Peyer's patch (tissue), 4 donors: ENCODE results near the gene PPP2R5E. TPM values are rescaled to one million over a fixed set of nuclear protein-coding genes. Genes with fewer than 3 reads are reported as not detected.
"Not testable (repeated sequence)": the region's sequence is repeated elsewhere in the genome, so short reads cannot be mapped to it uniquely, and the experiment has no call there.

Experiments
- DNase-seq, 3 donors: peaks; one replicate each; pipeline ENCODE4 v3.0.0-alpha.2; 2017 to 2019
- H3K27ac ChIP-seq, 4 donors: fragments of 200-600 bp; sonication (generic); one replicate each; pipeline ENCODE4 v1.5.1; 2016 to 2019
- H3K27me3 ChIP-seq, 2 donors: fragments of 200-600 bp; sonication (generic); one replicate each; pipeline ENCODE4 v1.5.1; 2019
- H3K36me3 ChIP-seq, 3 donors: fragments of 200-600 bp; sonication (generic); one replicate each; pipeline ENCODE4 v1.5.1; 2016 to 2019
- H3K4me1 ChIP-seq, 4 donors: fragments of 200-600 bp; sonication (generic); one replicate each; pipeline ENCODE4 v1.5.1; 2016 to 2019
- H3K4me3 ChIP-seq, 4 donors: fragments of 200-600 bp; sonication (generic); 1 replicate in 3 of 4; 2 replicates in 1 of 4; pipeline ENCODE4 v1.5.1; 2016 to 2019; ENCODE audit warnings: mild to moderate bottlenecking in 1 of 4
- H3K9me3 ChIP-seq, 4 donors: fragments of 200-600 bp; sonication (generic); one replicate each; pipeline ENCODE4 v1.5.1; 2016 to 2019; ENCODE audit warnings: mild to moderate bottlenecking in 1 of 4
- CTCF ChIP-seq, 6 experiments: fragments of 450-650 bp in 4 of 6; fragments of 200-600 bp in 2 of 6; sonication (generic) in 1 of 6; IDR thresholded peaks; one replicate each; pipeline ENCODE4 v1.5.1; 2017 to 2019; ENCODE audit warnings: antibody characterized with exemption in 6 of 6, mild to moderate bottlenecking in 3 of 6, moderate library complexity in 1 of 6
- POLR2A ChIP-seq, 2 donors: fragments of 450-650 bp; IDR thresholded peaks; one replicate each; pipeline ENCODE4 v1.5.1; 2017; ENCODE audit warnings: antibody characterized with exemption in 2 of 2, mild to moderate bottlenecking in 2 of 2, moderate library complexity in 2 of 2
- total RNA-seq, 4 donors: library from RNA; depleted of rRNA; stranded (reverse); fragments of >200 nt; gene quantifications; one replicate each; pipeline ENCODE4 v1.1.0, GENCODE V29; 2016

The PPP2R5E gene
- total RNA-seq = 10 to 100 TPM; 14.9 to 19.3 (median 17.0) TPM

- H3K27me3 ChIP-seq = no peaks in the 10 kb centered on the region
- H3K36me3 ChIP-seq = peaks cover 0 to 15% (median 3%) of the 10 kb centered on the region in 3 donors
- peak within 1 kb of the TSS; percentile 80 to 96 (median 90) for H3K4me3 ChIP-seq
- DNase-seq = peak; percentile 98 to 99 (median 98)
- TF ChIP-seq POLR2A (IDR thresholded peaks at IDR 0.05) (peak; percentile 79 to 85), CTCF (IDR thresholded peaks at IDR 0.05) (no peak)
- H3K9me3 ChIP-seq = no peaks in the 10 kb centered on the region
- H3K4me1 ChIP-seq = peaks cover 0 to 17% (median 2%) of the 10 kb centered on the region in 4 donors
- H3K27ac ChIP-seq = peak within 1 kb of the TSS; percentile 86 to 92 (median 90)
Observed at GRCh38 chr14:63543000-63543825, at the start of gene PPP2R5E. TSS of gene PPP2R5E (minus strand) at chr14:63543377. CDS start at chr14:63539685, 3,692 bp downstream.

GRCh38 chr14:63583046-63583445, 39.9 kb upstream of the PPP2R5E start:
- H3K27ac ChIP-seq, H3K4me3 ChIP-seq, H3K36me3 ChIP-seq, H3K9me3 ChIP-seq, H3K4me1 ChIP-seq, H3K27me3 ChIP-seq, DNase-seq: not testable (repeated sequence)

- TF ChIP-seq POLR2A (IDR thresholded peaks at IDR 0.05) (no peak), CTCF (IDR thresholded peaks at IDR 0.05) (no peak)
- no peaks in the 10 kb centered on the region for H3K36me3 ChIP-seq
- no peaks in the 10 kb centered on the region for H3K9me3 ChIP-seq
- H3K4me1 ChIP-seq = no peaks in the 10 kb centered on the region
- DNase-seq = no peak
- no peaks in the 10 kb centered on the region for H3K27me3 ChIP-seq
- no peak overlapping the region for H3K27ac ChIP-seq
- no peak overlapping the region for H3K4me3 ChIP-seq
Observed at GRCh38 chr14:63581491-63581890, 38.3 kb upstream of the PPP2R5E start.

- no peak overlapping the region for H3K4me3 ChIP-seq
- DNase-seq = no peak
- no peaks in the 10 kb centered on the region for H3K36me3 ChIP-seq
- H3K9me3 ChIP-seq = no peaks in the 10 kb centered on the region
- no peak overlapping the region for H3K27ac ChIP-seq
- H3K27me3 ChIP-seq = no peaks in the 10 kb centered on the region
- H3K4me1 ChIP-seq = no peaks in the 10 kb centered on the region
- no peak for TF ChIP-seq POLR2A (IDR thresholded peaks at IDR 0.05)
- TF ChIP-seq CTCF (IDR thresholded peaks at IDR 0.05) = no peak
Observed at GRCh38 chr14:63578300-63578699, 35.1 kb upstream of the PPP2R5E start.

- no peak for TF ChIP-seq POLR2A (IDR thresholded peaks at IDR 0.05)
- no peaks in the 10 kb centered on the region for H3K4me1 ChIP-seq
- H3K27ac ChIP-seq = no peak overlapping the region
- H3K9me3 ChIP-seq = no peaks in the 10 kb centered on the region
- H3K36me3 ChIP-seq = no peaks in the 10 kb centered on the region
- DNase-seq = no peak
- no peaks in the 10 kb centered on the region for H3K27me3 ChIP-seq
- no peak overlapping the region for H3K4me3 ChIP-seq
Observed at GRCh38 chr14:63573581-63573980, 30.4 kb upstream of the PPP2R5E start.

GRCh38 chr14:63565448-63565847, 22.3 kb upstream of the PPP2R5E start:
- DNase-seq = no peak
- no peaks in the 10 kb centered on the region for H3K36me3 ChIP-seq
- H3K27me3 ChIP-seq = no peaks in the 10 kb centered on the region
- H3K4me3 ChIP-seq = no peak overlapping the region
- TF ChIP-seq CTCF (IDR thresholded peaks at IDR 0.05) (no peak), POLR2A (IDR thresholded peaks at IDR 0.05) (no peak)
- H3K9me3 ChIP-seq = no peaks in the 10 kb centered on the region
- H3K4me1 ChIP-seq = no peaks in the 10 kb centered on the region
- H3K27ac ChIP-seq = no peak overlapping the region
